ENCODE data around the gene GABARAPL2.

GABARAPL2 gene

DNA sequence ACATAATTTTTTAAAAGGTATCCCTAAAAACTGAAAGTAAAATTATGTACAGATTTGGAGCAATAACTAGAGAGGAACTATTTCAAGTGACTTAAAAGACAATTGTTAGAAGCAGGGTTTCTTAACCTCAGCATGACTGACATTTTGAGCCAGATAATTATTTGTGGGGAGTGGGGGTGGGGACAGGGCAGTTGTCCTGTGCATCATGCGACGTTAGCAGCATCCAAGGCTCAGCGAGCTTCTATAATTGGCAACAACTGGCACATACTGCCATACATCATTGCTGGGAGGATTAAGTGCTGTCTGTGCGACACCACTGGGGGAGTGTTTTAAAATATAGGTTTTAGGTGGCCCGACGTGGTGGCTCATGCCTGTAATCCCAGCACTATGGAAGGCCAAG is 27.1 kb downstream of the GABARAPL2 start:
- DNase-seq, result no peak

DNA sequence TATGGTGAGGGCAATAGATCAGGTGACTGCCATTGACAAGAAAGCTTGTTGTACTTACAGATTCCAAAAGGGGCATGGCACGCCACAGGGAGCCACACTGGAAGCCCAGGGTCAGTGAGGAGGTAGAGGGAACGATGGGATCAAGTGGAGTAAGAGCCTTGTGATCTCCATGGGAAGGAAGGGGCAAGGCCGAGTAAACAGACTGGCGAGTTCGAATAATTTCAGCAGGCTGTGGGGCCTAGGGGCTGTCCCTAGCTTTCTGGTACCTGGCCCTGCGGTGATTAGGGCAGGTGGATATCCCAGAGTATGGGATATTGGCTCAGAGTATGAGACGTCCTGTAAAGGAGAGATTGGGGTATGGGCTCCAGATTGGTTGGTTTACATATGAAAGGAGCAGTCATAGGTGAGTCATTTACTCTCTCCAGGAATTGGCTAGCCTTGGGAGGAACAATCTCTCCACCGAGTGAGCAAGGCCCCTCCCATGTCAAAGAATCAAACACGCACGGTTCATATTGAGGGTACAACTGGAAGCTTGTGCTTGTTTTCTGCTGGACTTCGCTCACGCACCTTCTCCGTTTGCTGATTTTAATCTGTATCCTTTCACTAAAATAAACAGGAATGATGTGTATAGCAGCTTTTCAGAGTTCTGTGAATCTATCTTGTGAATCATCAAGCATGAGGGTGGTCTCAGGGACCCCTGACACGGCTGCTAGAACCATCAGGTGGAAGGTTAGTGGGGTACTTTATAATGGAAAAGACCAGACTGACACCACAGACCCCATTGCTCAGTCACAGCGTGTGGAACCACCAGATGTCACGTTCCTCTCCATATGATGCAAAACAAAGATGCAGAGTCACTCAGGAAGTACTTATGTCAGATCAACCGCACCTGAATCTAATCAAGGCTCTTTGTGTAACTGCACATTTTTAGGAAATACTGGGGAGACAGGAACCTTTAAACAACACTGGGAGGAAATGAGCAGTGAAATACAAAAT is 27.9 kb downstream of the GABARAPL2 start:
- DNase-seq, result peak; percentile 15

DNA sequence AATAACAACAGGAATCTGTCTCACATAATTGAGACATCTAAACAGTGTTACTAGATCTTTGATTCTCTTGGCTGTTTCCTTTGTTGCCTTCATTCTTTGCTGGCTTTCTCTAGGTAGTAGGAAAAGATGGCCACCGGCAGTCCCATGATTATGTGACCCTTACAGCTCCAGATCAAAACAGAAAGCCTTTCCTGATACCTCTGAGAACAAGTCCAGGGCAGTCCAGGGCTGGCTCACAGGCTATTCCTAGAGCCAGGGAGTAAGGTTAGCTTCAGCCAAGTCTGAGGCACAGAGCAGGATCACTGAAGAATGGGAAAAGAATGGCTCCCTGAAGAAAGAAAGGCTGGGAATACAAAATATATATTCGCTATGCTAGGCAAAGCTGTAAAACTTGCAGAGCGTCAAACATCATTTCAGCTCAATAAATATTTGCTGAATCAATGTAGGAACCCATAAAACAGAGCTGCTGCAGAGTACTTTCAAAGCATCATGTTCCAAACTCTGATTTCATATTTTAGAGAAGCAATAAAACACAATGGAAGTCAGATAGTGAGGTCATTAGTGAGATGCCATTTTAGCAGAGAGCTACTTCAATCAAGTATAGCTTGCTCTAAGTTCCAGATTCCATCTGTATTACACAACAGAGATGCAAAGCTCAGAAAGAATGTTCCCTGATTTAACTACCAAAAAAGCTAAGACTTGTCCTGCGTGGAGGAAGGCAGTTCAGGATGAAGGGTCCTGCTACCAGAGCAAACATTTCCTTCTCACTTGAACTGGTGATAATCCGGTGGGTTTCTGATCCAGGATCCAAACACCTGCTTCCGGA is 33.5 kb downstream of the GABARAPL2 start:
- no peak for DNase-seq

DNA sequence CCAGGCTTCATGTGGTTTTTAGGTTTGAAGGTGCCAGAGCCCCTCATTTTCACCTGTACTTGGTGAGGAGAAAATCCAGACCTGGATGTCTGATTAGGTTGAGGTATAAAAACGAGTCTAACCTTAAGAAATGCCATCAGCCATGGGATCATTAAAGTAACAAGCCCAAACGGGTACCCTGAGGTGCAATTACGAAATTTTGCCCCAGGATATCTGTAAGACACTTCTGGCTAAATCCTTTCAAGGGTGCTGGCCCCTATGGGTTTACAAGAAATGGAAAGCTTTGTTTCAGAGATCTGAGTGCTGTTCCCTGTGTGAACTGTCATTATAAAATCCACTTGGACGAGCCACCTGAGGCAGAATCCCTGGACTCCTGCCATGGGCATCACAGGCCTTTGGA is 37.1 kb downstream of the GABARAPL2 start:
- no peak for DNase-seq

DNA sequence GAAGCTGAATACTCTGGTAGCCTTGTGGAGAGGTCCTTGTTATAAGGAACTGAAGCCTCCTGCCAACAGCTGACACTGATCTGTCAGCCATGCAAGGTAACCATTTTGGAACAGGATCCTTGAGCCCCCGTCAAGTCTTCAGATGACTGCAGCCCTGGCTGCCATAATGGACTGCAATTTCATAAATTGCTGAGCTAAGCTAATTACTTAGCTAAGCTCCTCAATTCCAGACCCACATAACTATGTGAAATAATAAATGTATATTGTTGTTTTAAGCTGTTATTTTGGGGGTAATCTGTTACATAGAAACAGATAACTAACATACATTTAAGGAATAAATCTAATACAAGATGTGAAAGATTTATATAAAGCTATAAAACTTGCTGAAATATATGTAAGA is 40.3 kb downstream of the GABARAPL2 start:
- no peak for DNase-seq

DNA sequence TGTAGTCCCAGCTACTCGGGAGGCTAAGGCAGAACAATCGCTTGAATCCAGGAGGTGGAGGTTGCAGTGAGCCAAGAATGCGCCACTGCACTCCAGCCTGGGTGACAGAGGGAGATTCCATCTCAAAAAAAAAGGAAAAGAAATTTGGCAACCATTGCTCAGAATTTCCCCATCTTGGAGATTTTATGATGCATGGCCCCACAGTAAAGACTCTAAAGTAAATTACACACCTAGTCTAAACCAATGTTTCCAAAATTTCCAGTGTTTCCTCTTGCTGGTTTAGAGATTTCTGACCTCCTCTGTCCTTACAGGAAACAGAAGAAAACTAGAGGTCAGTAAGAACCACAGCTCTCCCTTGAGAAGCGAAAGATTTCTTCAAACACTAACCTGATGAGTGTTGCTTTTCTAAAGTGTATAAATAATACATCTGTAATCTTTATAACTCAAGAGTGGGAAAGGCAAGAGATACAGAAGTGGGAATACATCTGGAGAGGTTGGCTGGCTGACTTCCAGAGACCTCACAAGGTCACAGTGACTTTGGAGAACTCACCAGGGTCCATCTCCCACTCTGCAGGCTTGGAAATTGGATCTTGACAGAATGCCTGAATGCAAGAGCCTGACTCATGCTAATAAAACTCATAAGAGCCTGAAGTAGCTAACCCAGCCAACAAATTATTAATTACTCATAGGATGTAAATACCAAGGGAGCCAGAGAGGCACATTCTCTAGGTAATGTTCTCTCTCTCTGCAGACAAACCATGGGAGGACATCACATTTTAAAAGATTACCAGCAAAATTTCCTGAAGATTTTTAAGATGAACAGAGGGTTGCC is 48.1 kb downstream of the GABARAPL2 start:
- no peak for DNase-seq

DNA sequence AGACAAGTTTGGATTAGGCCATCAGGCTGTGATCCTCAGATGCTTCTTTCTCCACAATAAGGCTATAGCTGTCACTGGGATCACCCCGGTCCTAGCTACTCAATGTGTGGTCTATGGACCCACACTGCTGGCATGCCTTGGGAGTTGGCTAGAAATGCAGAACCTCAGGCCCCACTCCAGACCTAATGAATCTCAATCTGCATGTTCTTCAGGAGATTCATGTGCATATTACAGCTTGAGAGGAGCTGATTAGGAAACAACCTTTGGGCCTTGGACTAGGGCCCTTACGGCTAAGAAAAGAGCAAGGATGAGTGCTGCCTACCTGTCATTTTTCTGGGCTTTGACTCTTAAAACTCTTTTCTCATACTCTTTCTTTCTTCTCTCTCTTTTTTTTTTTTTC is 49.4 kb downstream of the GABARAPL2 start:
- no peak for DNase-seq

DNA sequence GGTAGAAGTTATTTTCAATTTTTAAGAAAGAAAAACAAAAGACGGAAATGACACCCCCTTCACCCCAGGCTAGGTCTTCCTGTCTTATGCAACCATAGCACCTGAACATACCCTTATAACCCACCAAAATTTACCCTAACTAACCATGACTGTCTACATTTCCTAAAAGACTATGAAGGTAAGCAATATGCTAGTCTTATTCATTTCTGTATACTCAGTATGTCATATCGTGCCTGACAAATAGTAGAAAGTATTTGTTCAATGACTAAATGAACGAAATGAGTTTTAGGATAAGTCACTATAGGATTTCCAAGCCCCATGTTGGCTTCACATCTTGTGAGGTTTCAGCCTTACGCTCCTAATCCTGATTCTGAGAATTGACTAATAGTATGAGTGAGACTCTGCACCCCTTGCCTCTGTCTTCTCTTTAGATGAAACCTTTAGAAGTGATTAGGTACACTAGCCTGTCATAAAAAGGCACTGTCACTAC is 50.4 kb downstream of the GABARAPL2 start:
- DNase-seq, result no peak

DNA sequence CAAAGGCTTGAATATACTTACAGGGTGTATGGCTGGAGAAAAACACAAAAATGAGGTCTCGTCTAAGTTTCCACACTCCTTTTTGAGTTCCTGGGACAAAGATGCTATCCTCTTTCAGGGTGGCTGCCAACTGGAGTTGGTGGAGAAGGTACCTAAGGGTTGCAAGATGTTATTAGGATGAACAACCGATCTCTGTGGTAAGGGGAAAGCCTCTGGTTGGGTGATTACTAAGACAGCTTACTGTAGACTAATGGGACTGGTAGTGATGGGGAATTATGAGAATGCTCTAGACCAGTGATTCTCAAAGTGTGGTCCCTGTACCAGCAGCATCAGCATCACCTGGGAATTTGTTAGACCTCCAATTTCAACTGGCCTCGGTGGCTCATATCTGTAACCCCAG is 50.9 kb downstream of the GABARAPL2 start:
- no peak for DNase-seq

DNA sequence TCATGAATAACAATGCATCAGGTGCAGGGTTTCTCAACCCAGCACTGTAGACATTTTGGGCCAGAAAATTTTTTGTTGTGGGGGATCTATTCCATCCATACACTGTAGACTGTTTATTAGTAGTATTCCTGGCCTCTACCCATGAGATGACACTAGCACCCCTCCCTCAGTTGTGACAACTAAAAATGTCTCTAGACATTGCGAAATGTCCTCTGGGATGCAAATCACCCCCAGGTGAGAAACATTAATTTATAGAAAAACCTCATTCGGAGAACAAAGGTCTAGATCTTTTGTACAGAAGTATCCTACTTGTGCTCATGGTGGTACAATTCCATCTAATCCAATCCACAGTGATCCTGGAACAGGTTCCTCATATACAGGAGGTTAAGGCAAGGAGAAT is 52.6 kb downstream of the GABARAPL2 start:
- no peak for DNase-seq

DNA sequence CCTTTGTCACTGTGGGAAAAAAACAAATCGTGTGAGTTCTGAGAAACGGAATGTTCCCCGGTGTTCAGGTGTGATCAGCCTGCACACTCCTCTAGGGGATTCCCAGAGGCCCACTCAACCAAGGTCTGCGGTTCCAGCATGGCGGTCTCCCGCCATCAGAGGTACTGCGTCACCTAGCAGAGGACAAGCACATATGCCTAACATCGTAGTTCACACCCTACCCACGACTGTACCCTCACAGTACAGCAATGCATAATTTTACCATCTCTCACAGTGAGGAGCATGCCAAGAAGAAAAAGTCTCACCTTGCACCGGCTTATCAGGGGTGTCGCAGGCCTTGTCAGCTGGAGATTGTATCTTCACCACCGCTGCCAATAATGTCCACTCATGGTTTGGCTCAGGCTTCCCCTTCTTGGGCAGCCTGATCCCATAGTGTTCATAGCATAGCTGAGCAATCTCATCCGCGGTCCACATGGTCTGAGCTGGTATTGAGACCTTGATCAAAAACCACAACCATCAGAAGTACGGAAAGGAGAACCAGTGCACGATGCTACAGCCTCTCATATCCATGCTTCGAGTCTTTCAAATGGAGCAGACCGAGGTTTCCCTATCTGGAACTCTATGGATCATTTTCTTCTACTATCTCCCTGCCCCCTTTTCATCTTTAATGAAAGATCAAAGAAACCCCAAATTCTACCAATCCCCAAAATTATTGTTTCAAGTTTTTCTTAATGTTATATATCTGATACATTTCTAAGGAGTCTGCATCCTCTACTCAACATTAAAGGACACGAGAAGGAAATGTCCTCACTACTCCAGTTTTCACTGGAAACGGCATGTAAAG is 54.4 kb downstream of the GABARAPL2 start:
- DNase-seq, result no peak

DNA sequence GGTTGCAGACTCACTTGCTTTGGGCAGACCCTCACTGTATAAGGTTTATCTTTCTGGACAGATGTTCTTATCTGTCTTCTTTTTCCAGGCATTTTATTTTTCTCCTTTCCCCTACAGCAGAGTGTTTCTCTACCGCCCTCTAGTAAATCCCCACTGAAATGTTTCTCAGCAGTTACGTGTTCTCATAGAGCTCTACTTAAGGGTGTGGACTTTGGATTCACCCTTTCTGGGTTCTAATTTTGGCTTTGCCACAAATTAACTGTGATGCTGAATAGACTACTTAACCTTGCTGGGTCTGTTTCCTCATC is 54.9 kb downstream of the GABARAPL2 start:
- no peak for DNase-seq

DNA sequence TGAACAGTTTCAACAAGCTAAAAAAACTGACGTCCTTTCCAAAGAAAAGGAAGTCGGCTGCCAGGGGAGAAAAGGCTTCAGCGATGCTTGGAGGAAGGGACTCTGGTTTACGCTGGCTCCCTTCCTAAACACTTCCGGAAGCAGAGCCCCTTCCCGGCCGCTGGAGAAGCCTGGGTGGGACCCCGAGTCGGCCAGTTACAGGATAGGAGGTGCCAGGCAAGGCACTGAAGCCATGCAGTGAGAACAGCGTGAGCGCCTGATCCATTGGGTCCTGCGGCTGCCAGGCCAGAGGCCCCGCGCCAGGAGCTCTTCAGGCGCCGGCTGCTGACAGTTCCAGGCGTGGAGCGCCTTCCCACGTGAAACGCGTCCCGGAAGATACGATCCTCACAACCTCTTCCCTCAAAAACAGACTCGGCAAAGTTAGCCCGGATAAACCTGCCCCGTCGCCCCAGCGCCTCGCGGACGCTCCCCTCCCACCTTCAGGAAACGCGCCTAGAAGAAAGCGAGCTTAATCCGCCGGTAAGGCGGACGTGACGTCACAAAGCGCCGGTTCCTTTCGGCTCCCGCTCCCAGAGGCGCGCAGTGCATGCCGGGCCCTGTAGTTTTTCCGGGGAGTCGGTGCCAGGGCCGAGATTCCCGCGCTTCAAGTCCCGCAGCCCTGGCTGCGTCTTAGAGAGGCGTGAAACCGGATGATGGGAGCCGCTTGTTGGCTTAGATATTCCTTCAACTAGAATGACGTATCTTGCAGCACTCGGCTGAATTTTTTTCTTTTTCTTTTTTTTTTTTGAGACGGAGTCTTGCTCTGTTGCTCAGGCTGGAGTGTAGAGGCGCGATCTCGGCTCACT is 56.8 kb downstream of the GABARAPL2 start, which contains the start of gene ADAT1:
Gene ADAT1 (minus strand): TSS at position 521 of the 845 bp plus-strand sequence. CDS start 2,482 bp downstream, outside the sequence.
- DNase-seq, result peak; percentile 76

DNA sequence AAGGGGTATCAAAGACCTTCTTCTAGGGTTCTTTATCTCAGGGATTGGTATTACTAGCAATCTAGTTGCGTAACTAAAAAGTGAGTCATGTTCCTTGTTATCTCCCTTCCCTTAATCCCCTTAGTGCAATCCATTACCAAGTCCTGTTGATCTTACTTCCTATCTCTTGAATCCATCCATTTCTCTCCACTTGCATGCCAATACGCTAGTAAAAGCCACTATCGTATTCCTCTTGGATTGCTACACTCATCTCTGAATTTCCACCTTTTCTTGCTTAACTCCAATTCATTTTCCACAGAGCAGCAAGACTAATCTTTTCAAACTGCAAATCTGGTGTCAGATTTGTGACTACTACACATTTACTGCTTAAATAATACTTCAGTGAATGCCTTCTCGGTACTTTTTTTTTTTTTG is 58.7 kb downstream of the GABARAPL2 start:
- no peak for DNase-seq

DNA sequence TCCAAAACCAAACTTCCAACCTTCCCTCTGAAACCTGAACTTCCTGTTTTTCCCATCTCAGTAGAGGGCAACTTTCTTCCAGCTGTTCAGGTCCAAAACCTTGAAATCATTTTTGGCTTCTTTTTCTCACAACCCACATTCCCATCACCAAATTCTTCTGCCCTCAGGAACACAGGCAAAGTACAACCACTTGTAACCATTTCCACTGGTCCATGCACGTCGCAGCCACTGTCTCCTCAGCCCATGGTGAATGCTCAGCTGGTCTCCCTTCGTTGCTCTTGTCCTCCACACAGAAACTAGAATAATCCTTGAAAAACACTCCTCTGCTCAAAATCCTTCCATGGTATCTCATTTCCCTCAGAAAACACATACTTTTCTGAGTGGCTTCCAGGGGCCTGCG is 60.6 kb downstream of the GABARAPL2 start:
- no peak for DNase-seq
